Heart right ventricle (tissue), 16 donors: Measurements from ENCODE around the gene SVEP1. TPM values are rescaled to one million over a fixed set of nuclear protein-coding genes. Genes with fewer than 3 reads are reported as not detected.
"Not testable (repeated sequence)": the region's sequence is repeated elsewhere in the genome, so short reads cannot be mapped to it uniquely, and the experiment has no call there.

Experiments used
- ATAC-seq, 8 donors: fragments of 200-7000 bp; cut with Tn5 transposase; one replicate each; pipeline ENCODE4 v1.9.1; 2020; ENCODE audit warnings: mild to moderate bottlenecking in 8 of 8, moderate library complexity in 8 of 8, moderate number of reproducible peaks in 1 of 8
- DNase-seq, 2 donors: peaks; one replicate each; pipeline ENCODE4 v3.0.0-alpha.2; 2020
- H3K27ac ChIP-seq, 10 donors: fragments of 200-600 bp; sonication (generic) in 2 of 10; one replicate each; pipeline versions ENCODE4 v1.5.0 to v1.8.0; 2020 to 2022; ENCODE audit warnings: mild to moderate bottlenecking in 3 of 10
- H3K27me3 ChIP-seq, 7 donors: fragments of 200-600 bp; one replicate each; pipeline ENCODE4 v1.8.0; 2021 to 2022; ENCODE audit warnings: mild to moderate bottlenecking in 2 of 7
- H3K36me3 ChIP-seq, 9 donors: fragments of 200-600 bp; sonication (generic) in 1 of 9; one replicate each; pipeline versions ENCODE4 v1.5.0 to v1.8.0; 2020 to 2022; ENCODE audit warnings: mild to moderate bottlenecking in 2 of 9
- H3K4me1 ChIP-seq, 9 donors: fragments of 200-600 bp; sonication (generic) in 1 of 9; one replicate each; pipeline versions ENCODE4 v1.5.0 to v1.8.0; 2020 to 2022; ENCODE audit warnings: mild to moderate bottlenecking in 4 of 9
- H3K4me3 ChIP-seq, 10 donors: fragments of 200-600 bp; sonication (generic) in 2 of 10; one replicate each; pipeline versions ENCODE4 v1.5.0 to v1.8.0; 2020 to 2022; ENCODE audit warnings: mild to moderate bottlenecking in 7 of 10, moderate library complexity in 2 of 10
- H3K9me3 ChIP-seq, 11 donors: fragments of 200-600 bp in 10 of 11; sonication (generic) in 2 of 11; one replicate each; pipeline versions ENCODE4 v1.5.0 to v1.8.0; 2013 to 2022; ENCODE audit warnings: mild to moderate bottlenecking in 2 of 11, control low read depth in 1 of 11, moderate library complexity in 1 of 11
- CTCF ChIP-seq, 9 donors: fragments of 200-600 bp; sonication (generic) in 2 of 9; IDR thresholded peaks; one replicate each; pipeline versions ENCODE4 v1.5.0 to v1.8.0; 2021 to 2022; ENCODE audit warnings: antibody characterized with exemption in 9 of 9, mild to moderate bottlenecking in 5 of 9, moderate library complexity in 1 of 9
- WGBS, 2 donors: extraction: QIAGEN DNeasy Blood & Tissue Kit; methylation state at CpG; one replicate each; pipeline ENCODE4 v1.1.7; 2013; ENCODE audit warnings: inconsistent platforms in 1 of 2; 5-methylcytosine and 5-hydroxymethylcytosine counted together
- intact Hi-C, 10 donors: fragments of 100-400 bp; cut with DNase I; formaldehyde crosslinking; loops; one replicate each; pipeline versions ENCODE4 v1.11.1 to v1.14.2; 2022
- polyA plus RNA-seq, 2 donors: library from polyadenylated mRNA; stranded (reverse); fragments of 200-250 nt; gene quantifications; one replicate each; pipeline ENCODE4 v1.2.3, GENCODE V29; 2013
- total RNA-seq, 10 donors: library from RNA; stranded (reverse); fragmentation: NEBNext Ultra II Directional in 3 of 10; extraction: Animal tissue kit (Norgen Biotek cat#: 25700) in 3 of 10; gene quantifications; one replicate each; pipeline versions ENCODE4 v1.2.1 to v1.2.4, GENCODE V29; 2021 to 2023
- donor health status: Arrhythmogenic right ventricular cardiomyopathy.
- donor health status: ischemic (EF 13 %, LVEDD 7.1; RV severe dilation, severe dysfunction).
- donor health status: healthy with polysubstance abuse.
- donor health status: DM: no; HTN: yes; CAD: no.
- donor health status: DM: no; HTN: no; CAD: no.
- donor health status: ischemic (EF 25% LVEDD 6.9; RV normal size, moderate dysfunction).
- donor health status: ischemic (EF 25% LVEDD 5.7; RV mildly dilated, moderate dysfunction).
- donor health status: healthy.
- donor health status: DM: yes; HTN: yes; CAD: no.
- donor health status: Ischemic cardiomyopathy.
- donor health status: ischemic (EF 35%, LVEDD 5.7; RV mildly dilated, moderate dysfunction).
- donor health status: nonischemic (EF 11% LVEDD 7.7; RV severe dilation, severe dysfunction).
- donor health status: DM: yes; HTN: yes; CAD: no.
- donor health status: PGD.
- donor health status: ischemic (EF 29% LVEDD 5.4; RV normal size, mild dysfunction).
- donor health status: nonischemic (EF 23%, LVEDD 6.1; RV moderate dilation, normal function).

SVEP1 gene
- total and polyA plus RNA-seq, 12 donors: 0.66 to 16.4 (median 6.3) TPM

DNA sequence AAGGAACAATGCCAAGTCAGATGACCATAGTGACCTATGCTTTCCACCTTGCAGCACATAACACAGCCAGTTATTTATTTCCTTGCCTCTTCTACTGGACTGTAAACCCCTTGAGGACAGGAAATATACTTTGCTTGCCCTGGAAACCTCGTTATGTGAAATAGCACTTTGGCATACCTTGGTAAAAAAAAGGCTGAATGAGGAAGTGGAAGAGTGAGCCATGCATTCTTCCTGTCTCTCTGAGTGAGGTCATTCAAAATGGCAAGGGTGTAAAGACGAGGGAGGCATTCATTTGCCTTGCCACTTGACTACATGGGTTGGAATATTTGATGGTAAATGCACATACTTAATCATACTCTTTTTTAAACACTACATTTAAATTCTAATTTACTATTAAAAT is 42.8 kb upstream of the SVEP1 start:
- ATAC-seq (no peak), DNase-seq (no peak)
- 67 to 68% methylated on average over 2 of the region's 2 CpGs for WGBS, 2 donors
- Histone ChIP-seq H3K36me3 (no peaks in the 10 kb centered on the region), H3K9me3 (no peaks in the 10 kb centered on the region), H3K4me1 (no peaks in the 10 kb centered on the region), H3K4me3 (no peak overlapping the region), H3K27ac (no peak overlapping the region), H3K27me3 (no peaks in the 10 kb centered on the region)
- TF ChIP-seq CTCF (IDR thresholded peaks at IDR 0.05): no peak
- intact Hi-C loops: loop anchor here in 8 of 10 donors (5.0 to 10.0 kb wide), 5 partner anchors 168 to 1050 kb away; no protein-coding TSS in a partner anchor

- intact Hi-C loops: loop anchor here in 8 of 10 donors (5.0 to 10.0 kb wide), 5 partner anchors 166 to 1048 kb away; no protein-coding TSS in a partner anchor
- H3K9me3 ChIP-seq: no peaks in the 10 kb centered on the region
- TF ChIP-seq CTCF (IDR thresholded peaks at IDR 0.05): no peak
- no peaks in the 10 kb centered on the region for H3K36me3 ChIP-seq
- ATAC-seq: no peak
- no peak overlapping the region for H3K27ac ChIP-seq
- H3K27me3 ChIP-seq: no peaks in the 10 kb centered on the region
- WGBS, 2 donors: 42 to 48% methylated on average over 3 of the region's 3 CpGs
- no peaks in the 10 kb centered on the region for H3K4me1 ChIP-seq
- DNase-seq: no peak
- H3K4me3 ChIP-seq: no peak overlapping the region
Measured at GRCh38 chr9:110620726-110621125, 41.2 kb upstream of the SVEP1 start.

DNA sequence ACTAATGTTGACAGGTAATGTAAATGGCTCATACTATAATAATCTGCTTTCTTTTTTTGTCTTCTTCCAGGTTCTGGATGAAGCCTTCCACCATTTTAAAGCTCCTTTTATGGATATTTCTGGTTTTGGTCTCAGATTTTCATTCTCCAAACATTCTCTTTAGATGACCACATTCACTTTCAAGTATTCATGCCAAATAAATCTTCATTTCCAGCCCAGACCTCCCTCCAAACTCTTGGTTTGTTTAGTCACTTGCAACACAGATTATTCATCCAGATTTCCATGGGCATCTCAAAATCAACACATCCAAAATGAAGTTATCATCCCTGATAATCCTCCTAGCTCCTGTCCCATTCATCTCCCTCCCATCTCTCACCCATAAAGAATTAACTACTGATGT is 40.3 kb upstream of the SVEP1 start:
- Histone ChIP-seq H3K9me3 (no peaks in the 10 kb centered on the region), H3K27ac (no peak overlapping the region), H3K27me3 (no peaks in the 10 kb centered on the region), H3K4me1 (no peaks in the 10 kb centered on the region), H3K36me3 (no peaks in the 10 kb centered on the region), H3K4me3 (no peak overlapping the region)
- no peak for ATAC-seq
- intact Hi-C loops: loop anchor here in 9 of 10 donors (5.0 to 10.0 kb wide), 6 partner anchors 163 to 1048 kb away; no protein-coding TSS in a partner anchor
- DNase-seq: no peak
- TF ChIP-seq CTCF (IDR thresholded peaks at IDR 0.05): no peak

GRCh38 chr9:110615498-110615897 is 36.0 kb upstream of the SVEP1 start:
- Histone ChIP-seq H3K9me3 (no peaks in the 10 kb centered on the region), H3K4me3 (no peak overlapping the region), H3K27ac (no peak overlapping the region), H3K4me1 (no peaks in the 10 kb centered on the region), H3K36me3 (no peaks in the 10 kb centered on the region), H3K27me3 (no peaks in the 10 kb centered on the region)
- WGBS, 2 donors: 88 to 90% methylated on average over 4 of the region's 4 CpGs
- intact Hi-C loops: loop anchor here in 2 of 10 donors (5.0 to 10.0 kb wide), 2 partner anchors 158 to 421 kb away; no protein-coding TSS in a partner anchor
- TF ChIP-seq CTCF (IDR thresholded peaks at IDR 0.05): no peak
- DNase-seq: no peak
- no peak for ATAC-seq

DNA sequence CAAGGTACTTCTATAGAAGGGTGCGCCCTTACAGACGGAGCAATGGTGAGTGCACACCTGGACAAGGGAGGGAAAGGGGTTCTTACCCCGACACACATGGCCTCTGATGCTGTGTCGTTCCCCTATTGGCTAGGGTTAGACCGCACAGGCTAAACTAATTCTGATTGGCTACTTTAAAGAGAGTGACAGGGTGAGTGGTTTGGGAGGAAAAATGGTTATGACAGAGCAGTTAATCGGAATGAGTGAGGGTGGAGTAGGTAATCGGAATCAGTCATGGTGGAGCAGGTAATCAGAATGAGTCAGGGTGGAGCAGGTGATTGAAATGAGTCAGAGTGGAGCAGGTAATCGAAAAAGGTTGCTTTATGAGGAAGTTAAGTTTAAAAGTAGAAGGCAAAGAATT is 35.0 kb upstream of the SVEP1 start:
- H3K36me3 ChIP-seq, ATAC-seq, H3K27me3 ChIP-seq, H3K27ac ChIP-seq, DNase-seq, H3K4me1 ChIP-seq, H3K9me3 ChIP-seq, H3K4me3 ChIP-seq: not testable (repeated sequence)
- intact Hi-C loops: loop anchor here in 1 of 10 donors (10.0 kb wide), 1 partner anchor 420 kb away; no protein-coding TSS in a partner anchor
- 89 to 93% methylated on average over 8 of the region's 8 CpGs for WGBS, 2 donors
